Posterior vena cava (tissue), 2 donors: ENCODE measurements around the gene CIAO2A. TPM values are rescaled to one million over a fixed set of nuclear protein-coding genes. Genes with fewer than 3 reads are reported as not detected.

Experiments
- DNase-seq: peaks from one replicate; pipeline ENCODE4 v3.0.0-alpha.2; 2020; ENCODE audit warnings: low spot score
- intact Hi-C, 2 donors: fragments of 100-400 bp; cut with DNase I; formaldehyde crosslinking; loops; one replicate each; pipeline versions ENCODE4 v1.14.1 to v1.14.2; 2022 to 2023
- total RNA-seq, 2 donors: library from RNA; stranded (reverse); fragmentation: NEBNext Ultra II Directional; extraction: Animal tissue kit (Norgen Biotek cat#: 25700); gene quantifications; one replicate each; pipeline ENCODE4 v1.2.1, GENCODE V29; 2021
- donor health status: DM: yes; HTN: yes; CAD: no.
- donor health status: DM: yes; HTN: yes; CAD: no.

The CIAO2A gene
- total RNA-seq, 2 donors from 2014 or later: 22.8 to 26.0 TPM

DNA sequence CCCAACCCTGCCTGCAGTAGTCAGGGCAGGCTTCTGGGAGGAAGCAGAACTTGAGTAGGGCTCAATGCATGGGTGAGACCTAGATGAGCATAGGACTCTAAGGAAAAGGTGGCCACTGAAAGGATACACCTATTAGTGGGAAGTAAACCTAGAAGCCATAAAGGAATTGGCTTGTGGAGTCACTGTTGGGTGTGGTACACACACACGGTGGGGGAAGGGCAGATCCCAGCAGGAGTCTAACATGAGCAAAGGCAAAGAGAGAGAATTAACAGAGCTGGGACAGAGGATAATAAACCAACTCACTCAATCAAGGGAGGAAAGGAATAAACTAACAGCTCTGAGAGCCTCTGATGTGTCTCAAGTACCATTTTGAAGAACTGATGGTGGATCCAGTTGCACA lies 70.4 kb downstream of the CIAO2A start:
- intact Hi-C loops: no loop called here
- DNase-seq: no peak

- no peak for DNase-seq
- intact Hi-C loops: no loop called here
Measured at GRCh38 chr15:64022571-64022970, 71.1 kb downstream of the CIAO2A start.

Other genes starting within 250 kb of the CIAO2A start
- gene DAPK2, start 47.4 kb downstream of the CIAO2A start, total RNA-seq: 1 to 10 TPM; 2.1 to 3.1 TPM
- gene SNX1, start 2.1 kb upstream of the CIAO2A start, total RNA-seq: 100 to 1,000 TPM; 114 to 130 TPM
- under 1 TPM in 1 of 2 donors, not detected in 1; 0.38 TPM for gene SNX22, start 57.9 kb upstream of the CIAO2A start, total RNA-seq
- 100 to 1,000 TPM; 351 to 457 TPM for gene PPIB, start 69.2 kb upstream of the CIAO2A start, total RNA-seq